ENCODE measurements around the gene BTBD6. TPM values are rescaled to one million over a fixed set of nuclear protein-coding genes. Genes with fewer than 3 reads are reported as not detected.
A peak's percentile ranks its signal among the peaks of the same experiment; 100 is the strongest.
"Not testable (repeated sequence)": the region's sequence is repeated elsewhere in the genome, so short reads cannot be mapped to it uniquely, and the experiment has no call there.

BTBD6 gene
- total RNA-seq, 1 experiment from 2014 or later, result 7.8 TPM

- H3K9me3 Mint-ChIP-seq; H3K27ac Mint-ChIP-seq; H3K27me3 Mint-ChIP-seq (ENCODE audit: low read depth); ATAC-seq; POLR2A ChIA-PET; DNase-seq (ENCODE audit: low spot score); H3K4me3 Mint-ChIP-seq; H3K36me3 Mint-ChIP-seq: not testable (repeated sequence)
- H3K4me1 Mint-ChIP-seq, result peaks cover 11% of the 10 kb centered on the region
- CTCF ChIA-PET, result interaction anchor here (0.7 kb wide), 2 partner anchors 29 to 117 kb away, joined by 3 to 4 read pairs; partner anchors contain the start of gene BTBD6
These were observed 29.1 kb downstream of the BTBD6 start for GRCh38 chr14:105277448-105277847.

GRCh38 chr14:105279642-105280361, 31.5 kb downstream of the BTBD6 start:
- CTCF ChIA-PET, result interaction anchor here (0.6 to 1.1 kb wide), 3 partner anchors 12 to 1365 kb away, joined by 3 to 5 read pairs (median 4); no protein-coding TSS in a partner anchor
- no peak for DNase-seq (ENCODE audit: low spot score)
- Mint-ChIP-seq H3K27me3 (ENCODE audit: low read depth) (no peaks in the 10 kb centered on the region), H3K27ac (no peak overlapping the region), H3K4me1 (peaks cover 19% of the 10 kb centered on the region), H3K4me3 (no peak overlapping the region), H3K9me3 (no peaks in the 10 kb centered on the region), H3K36me3 (no peaks in the 10 kb centered on the region)
- POLR2A ChIA-PET, result no interaction called here
- ATAC-seq, result no peak
- TF ChIP-seq NFE2L1 (CRISPR knock-in tag; IDR thresholded peaks at IDR 0.05) (no peak), TEAD1 (CRISPR knock-in tag; IDR thresholded peaks at IDR 0.05) (no peak), EMX1 (CRISPR knock-in tag; IDR thresholded peaks at IDR 0.05) (no peak), ZNF263 (CRISPR knock-in tag; IDR thresholded peaks at IDR 0.05; ENCODE audit: low read depth) (no peak), MLX (CRISPR knock-in tag; IDR thresholded peaks at IDR 0.05) (no peak), ZNF317 (CRISPR knock-in tag; IDR thresholded peaks at IDR 0.05; ENCODE audit: borderline replicate concordance, low read depth) (no peak)

- no peak for ATAC-seq
- no peak for TF ChIP-seq MXD4 (CRISPR knock-in tag; IDR thresholded peaks at IDR 0.05; ENCODE audit: borderline replicate concordance)
- no peak for TF ChIP-seq PREB (CRISPR knock-in tag; IDR thresholded peaks at IDR 0.05; ENCODE audit: borderline replicate concordance)
- TF ChIP-seq ETV6 (CRISPR knock-in tag; IDR thresholded peaks at IDR 0.05), result no peak
- TF ChIP-seq E2F5 (CRISPR knock-in tag; IDR thresholded peaks at IDR 0.05), result no peak
- no peak for TF ChIP-seq MYBL2 (CRISPR knock-in tag; IDR thresholded peaks at IDR 0.05)
- Mint-ChIP-seq H3K4me1 (peaks cover 18% of the 10 kb centered on the region), H3K27me3 (ENCODE audit: low read depth) (no peaks in the 10 kb centered on the region), H3K27ac (no peak overlapping the region), H3K4me3 (no peak overlapping the region), H3K9me3 (no peaks in the 10 kb centered on the region), H3K36me3 (no peaks in the 10 kb centered on the region)
- no peak for DNase-seq (ENCODE audit: low spot score)
- CTCF ChIA-PET, result interaction anchor here (1.1 kb wide), 1 partner anchor 13 kb away, joined by 3 read pairs; no protein-coding TSS in a partner anchor
- POLR2A ChIA-PET, result no interaction called here
These were observed 32.2 kb downstream of the BTBD6 start for GRCh38 chr14:105280525-105280924.

- no peak for DNase-seq (ENCODE audit: low spot score)
- POLR2A ChIA-PET, result interaction anchor here (0.5 kb wide), 1 partner anchor 473 kb away, joined by 4 read pairs; no protein-coding TSS in a partner anchor
- Mint-ChIP-seq H3K9me3 (no peaks in the 10 kb centered on the region), H3K4me1 (peaks cover 19% of the 10 kb centered on the region), H3K27me3 (ENCODE audit: low read depth) (no peaks in the 10 kb centered on the region), H3K27ac (peak overlapping the region; percentile 63), H3K4me3 (no peak overlapping the region), H3K36me3 (no peaks in the 10 kb centered on the region)
- CTCF ChIA-PET, result interaction anchor here (0.7 to 0.8 kb wide), 2 partner anchors 14 to 157 kb away, joined by 3 read pairs; no protein-coding TSS in a partner anchor
- ATAC-seq, result peak; percentile 49
- no peak for TF ChIP-seq EMX1 (CRISPR knock-in tag; IDR thresholded peaks at IDR 0.05)
- TF ChIP-seq SOX15 (CRISPR knock-in tag; IDR thresholded peaks at IDR 0.05), result no peak
- no peak for TF ChIP-seq STAT6 (CRISPR knock-in tag; conservative IDR thresholded peaks at IDR 0.05; ENCODE audit: low read depth)
- no peak for TF ChIP-seq ERG (CRISPR knock-in tag; IDR thresholded peaks at IDR 0.05)
- no peak for TF ChIP-seq CTCF (IDR thresholded peaks at IDR 0.05)
- TF ChIP-seq TEAD1 (CRISPR knock-in tag; IDR thresholded peaks at IDR 0.05), result no peak
- TF ChIP-seq ZNF263 (CRISPR knock-in tag; IDR thresholded peaks at IDR 0.05; ENCODE audit: low read depth), result no peak
- TF ChIP-seq FOXJ3 (CRISPR knock-in tag; IDR thresholded peaks at IDR 0.05; ENCODE audit: borderline replicate concordance), result no peak
These were observed 33.2 kb downstream of the BTBD6 start for GRCh38 chr14:105281371-105282097.
